HG03097 (cell line): ENCODE measurements around the gene PRSS57.
A peak's percentile ranks its signal among the peaks of the same experiment; 100 is the strongest.
"Not testable (repeated sequence)": the region's sequence is repeated elsewhere in the genome, so short reads cannot be mapped to it uniquely, and the experiment has no call there.

ENCODE experiments used
- ATAC-seq: cut with Tn5 transposase; IDR thresholded peaks from one replicate; pipeline ENCODE4 v1.9.1; 2021; ENCODE audit not compliant: unreplicated experiment, low FRiP score

PRSS57 gene

DNA sequence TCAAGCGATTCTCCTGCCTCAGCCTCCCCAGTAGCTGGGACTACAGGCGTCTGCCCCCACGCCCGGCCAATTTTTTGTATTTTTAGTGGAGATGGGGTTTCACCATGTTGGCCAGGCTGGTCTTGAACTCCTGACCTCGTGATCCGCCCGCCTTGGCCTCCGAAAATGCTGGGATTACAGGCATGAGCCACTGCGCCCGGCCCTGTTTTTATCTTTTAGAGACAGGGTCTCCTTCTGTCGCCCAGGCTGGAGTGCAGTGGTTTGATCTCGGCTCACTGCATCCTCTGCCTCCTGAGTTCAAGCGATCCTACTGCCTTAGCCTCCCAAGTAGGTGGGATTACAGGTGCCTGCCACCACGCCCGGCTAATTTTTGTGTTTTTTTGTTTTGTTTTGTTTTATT, 3.3 kb upstream of the PRSS57 start:
- not testable (repeated sequence) for ATAC-seq

DNA sequence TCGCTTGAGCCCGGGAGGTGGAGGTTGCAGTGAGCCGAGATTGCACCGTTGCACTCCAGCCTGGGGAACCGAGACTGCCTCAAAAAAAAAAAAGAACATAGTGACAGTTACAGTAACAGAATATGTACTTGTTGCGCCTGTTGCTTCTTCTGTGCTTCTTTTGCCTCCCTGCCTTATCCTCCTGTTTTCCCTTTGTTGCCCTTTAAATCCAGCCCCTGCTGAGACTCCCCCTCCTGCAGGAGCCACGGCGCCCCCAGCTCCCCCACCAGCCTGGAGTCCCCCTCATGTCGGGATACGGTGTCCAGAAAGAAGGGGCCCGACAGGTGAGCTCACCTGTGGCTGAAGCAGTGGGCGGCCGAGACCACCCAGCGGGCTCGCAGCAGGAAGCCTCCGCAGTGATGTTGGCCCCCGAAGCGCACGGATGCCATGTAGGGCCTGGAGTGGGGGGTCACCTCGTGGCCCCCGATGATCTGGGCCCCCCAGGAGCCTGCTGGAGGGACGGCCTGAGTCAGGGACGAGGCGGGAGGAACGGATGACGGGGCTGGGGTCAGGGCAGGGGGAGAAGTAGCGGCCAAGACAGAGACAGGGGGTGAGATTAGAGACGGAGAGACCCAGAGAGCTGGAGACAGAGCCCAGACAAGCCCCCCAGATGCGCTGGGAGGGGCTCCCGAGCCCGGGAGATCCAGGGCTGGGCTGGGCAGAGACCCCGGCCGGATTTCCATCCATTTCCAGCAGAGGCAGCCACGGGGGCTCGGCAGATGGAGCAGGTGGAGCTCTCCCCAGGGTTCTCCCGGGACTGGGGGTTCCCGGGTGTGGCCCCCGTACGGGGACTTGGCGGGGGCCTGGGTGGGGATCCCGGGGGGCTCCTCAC, 536 bp downstream of the PRSS57 start:
- ATAC-seq: no peak

DNA sequence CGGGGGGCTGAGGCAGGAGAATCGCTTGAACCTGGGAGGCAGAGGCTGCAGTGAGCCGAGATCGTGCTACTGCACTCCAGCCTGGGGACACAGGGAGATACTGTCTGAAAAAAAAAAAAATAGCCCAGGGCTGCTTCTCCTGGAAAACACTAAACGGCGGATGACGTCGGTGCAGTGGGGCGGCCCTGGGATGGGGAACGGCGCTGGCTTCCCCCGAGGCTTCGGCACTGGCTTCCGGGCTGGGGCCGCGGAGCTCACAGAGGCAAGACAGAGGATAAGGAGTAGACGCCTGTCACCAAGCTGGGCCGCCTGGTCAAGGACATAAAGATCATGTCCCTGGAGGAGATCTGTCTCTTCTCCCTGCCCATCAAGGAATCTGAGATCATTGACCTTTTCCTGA, 5.0 kb downstream of the PRSS57 start:
- no peak for ATAC-seq

DNA sequence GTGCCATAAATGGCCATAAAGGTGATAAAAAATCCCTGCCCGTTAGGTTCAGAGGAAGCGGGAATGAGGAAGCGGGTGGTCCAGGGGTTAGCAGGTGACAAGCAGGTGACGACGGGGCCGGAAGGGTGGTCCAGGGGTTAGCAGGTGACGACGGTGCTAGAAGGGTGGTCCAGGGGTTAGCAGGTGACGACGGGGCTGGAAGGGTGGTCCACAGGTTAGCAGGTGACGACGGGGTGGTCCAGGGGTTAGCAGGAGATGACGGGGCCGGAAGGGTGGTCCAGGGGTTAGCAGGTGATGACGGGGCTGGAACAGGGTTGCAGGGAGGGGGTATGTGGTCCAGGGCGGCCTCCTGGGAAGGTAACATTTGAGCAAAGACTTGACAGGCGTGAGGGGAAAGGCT, 6.3 kb downstream of the PRSS57 start:
- ATAC-seq: no peak

DNA sequence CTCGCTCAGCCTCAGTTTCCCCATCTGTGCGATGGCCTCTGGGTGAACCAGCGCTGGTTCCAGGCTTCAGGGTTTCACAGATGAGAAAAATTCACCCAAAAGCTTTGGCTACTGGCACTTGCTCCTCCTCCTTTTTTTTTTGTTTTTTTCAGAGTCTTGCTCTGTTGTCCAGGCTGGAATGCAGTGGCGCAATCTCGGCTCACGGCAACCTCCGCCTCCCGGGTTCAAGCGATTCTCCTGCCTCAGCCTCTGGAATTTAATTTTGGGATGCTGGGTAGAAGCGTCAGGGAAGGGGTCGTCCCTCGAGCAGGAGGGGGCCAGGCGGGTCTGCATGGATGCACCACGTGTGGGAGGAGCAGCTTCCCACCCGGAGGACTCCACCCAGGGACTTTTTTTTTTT, 7.0 kb downstream of the PRSS57 start:
- no peak for ATAC-seq

- ATAC-seq: no peak
Measured at GRCh38 chr19:687569-688166, 7.6 kb downstream of the PRSS57 start.

DNA sequence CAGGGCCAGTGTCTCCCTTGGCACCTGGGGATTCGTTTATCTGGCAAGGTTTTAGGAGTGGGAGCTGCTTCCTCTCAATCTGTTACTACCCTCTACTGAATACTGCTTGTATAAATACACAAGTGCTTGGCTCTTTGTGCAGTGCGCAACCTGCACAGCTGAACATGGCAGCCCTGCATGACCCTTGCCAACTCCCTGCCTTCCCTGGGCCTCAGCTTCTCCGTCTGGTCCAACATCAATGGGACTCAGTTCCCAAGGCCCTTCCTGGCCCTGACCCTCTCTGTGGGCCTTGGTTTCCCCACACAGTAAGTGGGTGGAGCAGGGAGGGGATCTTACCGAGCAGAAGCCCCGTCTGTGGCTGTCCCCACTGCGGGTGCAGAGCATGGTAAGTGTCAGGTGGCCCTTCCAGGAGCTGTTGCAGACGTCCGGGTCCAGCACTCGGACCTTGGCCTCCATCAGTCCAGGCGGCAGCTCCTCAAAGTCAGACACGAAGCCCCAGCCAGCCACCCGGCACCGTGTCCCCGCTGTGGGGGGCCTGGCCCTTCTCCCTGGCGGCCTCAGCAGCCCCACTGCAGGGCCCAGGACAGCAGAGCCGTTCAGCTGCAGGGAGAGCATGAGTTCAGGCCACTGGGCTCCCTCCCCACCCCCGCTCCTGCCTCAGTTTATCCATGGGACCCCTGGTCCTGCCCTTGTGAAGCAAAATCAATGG, 8.5 kb downstream of the PRSS57 start:
- ATAC-seq: no peak

DNA sequence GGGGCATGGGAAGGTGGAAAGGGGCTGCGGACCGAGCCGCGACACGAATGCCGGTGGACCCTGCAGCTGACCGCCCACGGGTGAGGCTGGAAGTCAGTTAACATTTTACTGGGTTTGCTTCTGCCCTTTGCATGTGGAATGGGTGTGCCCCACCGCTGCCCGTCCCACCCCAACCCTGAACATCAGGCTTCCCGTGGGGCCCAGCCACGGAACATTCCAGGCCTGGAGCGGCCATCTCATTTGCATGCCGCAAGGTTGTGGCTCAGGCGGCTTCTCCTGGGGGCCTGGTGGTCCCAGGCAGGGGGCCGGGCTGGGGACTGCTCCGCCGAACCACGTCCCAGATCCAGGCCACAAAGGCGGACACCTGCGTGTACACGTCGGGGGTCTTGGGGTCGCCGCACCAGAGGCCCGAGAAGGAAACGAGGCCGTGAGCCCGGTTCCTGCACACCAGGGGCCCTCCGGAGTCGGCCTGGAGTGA, 9.8 kb downstream of the PRSS57 start:
- ATAC-seq: no peak

DNA sequence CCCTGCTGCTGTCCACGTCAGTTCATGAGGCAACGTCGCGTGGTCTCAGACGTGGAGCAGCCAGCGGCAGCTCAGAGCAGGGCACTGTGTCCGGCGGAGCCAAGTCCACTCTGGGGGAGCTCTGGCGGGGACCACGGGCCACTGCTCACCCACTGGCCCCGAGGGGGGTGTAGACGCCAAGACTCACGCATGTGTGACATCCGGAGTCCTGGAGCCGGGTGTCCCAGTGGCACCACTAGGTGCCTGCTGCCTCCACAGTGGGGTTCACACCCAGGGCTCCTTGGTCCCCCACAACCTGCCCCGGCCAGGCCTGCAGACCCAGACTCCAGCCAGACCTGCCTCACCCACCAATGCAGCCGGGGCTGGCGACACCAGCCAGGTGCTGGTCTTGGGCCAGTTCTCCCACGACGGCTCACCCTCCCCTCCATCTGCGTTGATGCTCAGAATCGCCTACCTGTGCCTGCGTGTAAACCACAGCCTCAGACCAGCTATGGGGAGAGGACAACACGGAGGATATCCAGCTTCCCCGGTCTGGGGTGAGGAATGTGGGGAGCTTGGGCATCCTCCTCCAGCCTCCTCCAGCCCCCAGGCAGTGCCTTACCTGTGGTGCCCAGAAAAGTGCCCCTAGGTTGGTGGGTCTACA, 12.5 kb downstream of the PRSS57 start:
- ATAC-seq: no peak

- ATAC-seq: no peak
Measured at GRCh38 chr19:681029-682019, 13.9 kb downstream of the PRSS57 start.

- ATAC-seq: peak; percentile 75
Measured at GRCh38 chr19:680287-681028, 14.8 kb downstream of the PRSS57 start.

GRCh38 chr19:679418-680286, 15.6 kb downstream of the PRSS57 start:
- peak; percentile 2 for ATAC-seq

DNA sequence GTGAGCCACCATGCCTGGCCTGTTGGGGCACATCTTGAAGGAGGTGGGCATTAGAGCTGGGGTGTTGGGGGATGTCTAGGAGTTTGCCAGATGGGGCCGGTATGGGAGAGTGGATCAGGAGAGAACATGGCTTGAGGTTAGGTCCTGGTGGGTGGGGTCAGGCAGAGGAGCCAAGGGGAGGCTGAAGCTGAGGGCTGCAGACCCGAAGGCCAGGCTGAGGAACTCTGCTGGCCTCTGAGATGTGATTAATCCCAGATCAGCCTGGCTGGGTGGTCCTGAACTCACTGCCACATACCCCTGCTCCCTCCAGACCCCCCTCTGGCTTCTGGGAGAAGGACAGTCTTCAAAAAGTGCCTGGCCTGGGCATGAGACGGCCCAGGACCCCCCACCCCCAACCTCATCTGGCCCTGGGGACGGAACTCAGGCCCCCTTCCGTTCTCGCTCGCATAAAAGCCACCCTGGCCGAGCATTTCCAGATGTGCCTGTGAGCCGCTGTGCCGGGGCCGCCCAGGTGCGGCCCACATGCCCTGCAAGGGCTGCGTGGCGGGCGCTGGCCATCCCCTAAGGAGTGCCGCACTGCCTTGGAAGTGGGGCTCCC, 16.4 kb downstream of the PRSS57 start:
- no peak for ATAC-seq

DNA sequence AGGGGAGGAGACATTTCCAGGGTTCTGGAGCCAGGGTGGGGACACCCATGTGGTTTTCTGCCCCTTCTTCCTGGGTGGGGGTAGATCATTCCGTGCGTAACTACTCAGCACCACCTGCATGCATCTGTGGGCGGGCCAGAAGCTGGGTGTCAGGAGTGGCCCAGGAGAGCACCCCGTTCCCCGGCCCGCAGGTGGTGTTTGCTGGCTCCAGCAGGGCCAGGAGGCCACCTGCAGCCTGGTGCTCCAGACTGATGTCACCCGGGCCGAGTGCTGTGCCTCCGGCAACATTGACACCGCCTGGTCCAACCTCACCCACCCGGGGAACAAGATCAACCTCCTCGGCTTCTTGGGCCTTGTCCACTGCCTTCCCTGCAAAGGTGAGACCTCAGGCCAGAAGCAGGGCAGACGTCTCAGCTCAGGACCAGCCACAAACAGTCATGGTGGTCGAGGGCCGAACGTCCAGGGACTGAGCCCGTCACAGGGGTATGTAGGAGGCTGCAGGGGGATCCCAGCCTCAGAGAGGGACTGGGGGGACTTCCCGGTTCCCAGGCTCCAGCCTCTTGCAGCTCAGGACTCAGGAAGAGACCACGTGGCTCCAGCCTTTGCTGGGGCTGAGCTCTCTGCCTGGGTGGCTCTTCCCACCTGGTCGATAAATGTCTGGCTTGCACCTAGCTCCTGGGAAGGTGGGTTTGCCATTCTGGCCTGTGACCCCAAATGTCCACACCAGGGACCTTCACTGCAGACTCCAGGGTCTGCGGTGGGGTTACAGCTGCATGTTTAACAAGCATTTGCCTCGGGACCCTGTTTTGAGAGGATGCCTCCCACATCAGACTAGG, 17.4 kb downstream of the PRSS57 start:
- ATAC-seq: no peak

GRCh38 chr19:677201-677600, 18.1 kb downstream of the PRSS57 start:
- ATAC-seq: no peak

DNA sequence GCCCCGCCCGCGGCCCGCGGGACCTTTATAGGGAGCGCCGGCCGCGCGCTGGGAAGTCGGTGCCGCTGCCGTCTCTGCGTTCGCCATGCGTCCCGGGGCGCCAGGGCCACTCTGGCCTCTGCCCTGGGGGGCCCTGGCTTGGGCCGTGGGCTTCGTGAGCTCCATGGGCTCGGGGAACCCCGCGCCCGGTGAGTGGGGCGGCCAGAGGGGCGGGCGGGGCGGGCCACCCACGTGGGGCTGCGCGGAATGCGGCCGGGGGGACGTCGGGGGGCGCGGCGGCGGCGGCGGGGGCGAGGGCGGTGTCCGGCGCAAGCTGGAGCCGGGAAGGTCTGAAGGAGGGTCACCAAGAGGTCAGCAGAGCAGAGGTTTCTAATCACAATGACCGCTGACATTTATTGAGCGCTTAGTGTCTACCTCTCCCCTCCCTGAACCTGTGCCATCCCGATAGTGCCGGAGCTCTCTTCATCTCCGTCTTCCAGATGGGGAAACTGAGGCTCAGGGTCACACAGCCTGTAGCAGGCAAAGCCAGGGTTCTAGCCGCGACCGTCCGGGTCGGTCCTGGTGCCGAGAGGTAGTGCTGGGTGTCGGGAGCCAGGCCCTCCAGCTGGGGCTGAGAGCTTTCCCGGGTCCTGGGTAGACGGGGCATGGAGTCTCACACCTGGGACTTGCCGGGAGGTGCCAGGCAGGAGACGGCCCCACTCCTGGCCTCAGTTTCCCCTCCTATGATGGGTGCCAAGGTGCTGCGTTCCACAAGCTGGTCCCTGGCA, 18.7 kb downstream of the PRSS57 start, which contains the start of gene FSTL3:
Gene FSTL3, plus strand, starts transcription at position 54 of the 767 bp plus-strand sequence. Its CDS starts 32 bp downstream, at position 86.
- ATAC-seq: no peak
